Measurements from ENCODE around the gene SEC16B. TPM values are rescaled to one million over a fixed set of nuclear protein-coding genes. Genes with fewer than 3 reads are reported as not detected.

The SEC16B gene
- total RNA-seq, 1 donor from 2014 or later: 2.2 TPM

- Histone ChIP-seq H3K27ac (no peak overlapping the region), H3K36me3 (no peaks in the 10 kb centered on the region), H3K4me3 (no peak overlapping the region), H3K9me3 (no peaks in the 10 kb centered on the region), H3K27me3 (no peaks in the 10 kb centered on the region), H3K4me1 (no peaks in the 10 kb centered on the region)
- no peak for ATAC-seq
- DNase-seq: no peak
- no peak for TF ChIP-seq CTCF (IDR thresholded peaks at IDR 0.05)
- intact Hi-C loops (cut with DNase I): no loop called here
These were observed 6.7 kb upstream of the SEC16B start for GRCh38 chr1:177976596-177976995.

DNA sequence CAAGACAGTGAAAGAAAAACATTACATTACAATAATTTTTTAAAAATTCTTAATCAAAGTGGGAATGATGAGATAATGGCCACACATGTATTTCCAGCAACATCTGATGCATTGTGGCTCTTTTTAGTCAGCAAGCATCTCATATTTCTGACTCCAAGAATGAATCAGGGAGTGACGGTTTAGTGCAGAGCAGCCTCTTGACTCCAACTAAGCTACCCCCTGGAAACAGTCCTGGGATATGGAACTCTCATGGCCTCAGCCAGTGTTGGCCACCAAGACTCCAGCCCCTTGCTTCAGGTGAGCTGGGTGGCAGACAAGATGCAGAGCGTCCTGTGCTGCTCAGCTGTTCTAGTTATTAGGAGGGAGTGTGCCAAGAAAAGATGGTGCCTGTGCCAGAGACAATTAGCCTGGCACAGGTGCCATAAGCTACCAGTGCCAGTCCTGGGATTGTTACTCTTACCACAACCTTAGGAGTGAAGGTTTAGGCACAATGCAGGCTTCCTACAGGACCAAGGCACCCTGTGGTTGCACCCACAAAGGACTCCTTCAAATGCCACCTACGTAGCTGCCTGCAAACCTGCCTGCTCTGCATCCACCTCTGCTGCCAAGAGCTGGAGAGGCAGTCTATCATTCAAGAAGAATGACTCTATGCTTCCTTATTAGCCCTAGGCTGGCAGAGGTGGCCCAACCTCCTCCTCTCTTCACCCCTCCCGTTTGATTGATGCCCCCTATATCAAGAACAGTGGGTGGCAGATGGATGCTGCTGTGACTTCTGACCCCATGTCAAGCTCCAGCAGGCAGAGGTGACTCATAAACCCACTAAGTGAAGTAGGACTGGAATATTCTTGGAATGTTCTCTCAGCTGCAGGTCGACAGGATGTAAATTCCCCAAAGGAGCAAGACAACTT is 6.0 kb upstream of the SEC16B start:
- TF ChIP-seq CTCF (IDR thresholded peaks at IDR 0.05): no peak
- H3K27ac ChIP-seq: no peak overlapping the region
- no peaks in the 10 kb centered on the region for H3K36me3 ChIP-seq
- DNase-seq (no peak), ATAC-seq (no peak)
- H3K27me3 ChIP-seq: no peaks in the 10 kb centered on the region
- no peaks in the 10 kb centered on the region for H3K9me3 ChIP-seq
- intact Hi-C loops (cut with DNase I): no loop called here
- H3K4me1 ChIP-seq: no peaks in the 10 kb centered on the region
- no peak overlapping the region for H3K4me3 ChIP-seq

- Histone ChIP-seq H3K4me1 (no peaks in the 10 kb centered on the region), H3K27me3 (no peaks in the 10 kb centered on the region), H3K9me3 (no peaks in the 10 kb centered on the region), H3K27ac (no peak overlapping the region), H3K36me3 (no peaks in the 10 kb centered on the region), H3K4me3 (no peak overlapping the region)
- intact Hi-C loops (cut with DNase I): no loop called here
- ATAC-seq (no peak), DNase-seq (no peak)
- no peak for TF ChIP-seq CTCF (IDR thresholded peaks at IDR 0.05)
These were observed 3.7 kb upstream of the SEC16B start for GRCh38 chr1:177973585-177973984.

- intact Hi-C loops (cut with DNase I): no loop called here
- H3K4me1 ChIP-seq: no peaks in the 10 kb centered on the region
- no peak overlapping the region for H3K27ac ChIP-seq
- H3K4me3 ChIP-seq: no peak overlapping the region
- no peaks in the 10 kb centered on the region for H3K36me3 ChIP-seq
- TF ChIP-seq CTCF (IDR thresholded peaks at IDR 0.05): no peak
- H3K27me3 ChIP-seq: no peaks in the 10 kb centered on the region
- DNase-seq: no peak
- no peak for ATAC-seq
- no peaks in the 10 kb centered on the region for H3K9me3 ChIP-seq
These were observed 749 bp downstream of the SEC16B start for GRCh38 chr1:177969109-177969508.

DNA sequence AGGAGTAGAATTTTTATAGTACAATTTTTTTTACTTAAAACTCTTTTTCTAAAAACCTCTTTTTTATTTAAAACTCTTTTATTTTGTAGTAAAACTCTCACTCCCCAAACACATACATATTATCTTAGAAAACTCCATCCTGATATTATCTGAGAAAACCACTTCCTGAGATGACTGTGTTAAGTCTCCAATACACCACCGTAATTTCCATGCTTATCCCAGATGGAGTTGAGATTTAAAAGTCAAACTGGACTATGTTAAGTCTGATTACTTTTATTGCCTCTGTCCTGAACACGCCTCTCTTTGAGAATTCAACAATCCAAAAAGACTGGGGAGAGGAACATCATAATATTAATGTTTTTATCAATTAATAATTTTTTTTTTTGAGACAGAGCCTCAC is 3.7 kb downstream of the SEC16B start:
- no peaks in the 10 kb centered on the region for H3K4me1 ChIP-seq
- no peak overlapping the region for H3K4me3 ChIP-seq
- peaks cover 5% of the 10 kb centered on the region for H3K36me3 ChIP-seq
- H3K27ac ChIP-seq: no peak overlapping the region
- no peaks in the 10 kb centered on the region for H3K9me3 ChIP-seq
- no peaks in the 10 kb centered on the region for H3K27me3 ChIP-seq
- TF ChIP-seq CTCF (IDR thresholded peaks at IDR 0.05): no peak
- intact Hi-C loops (cut with DNase I): no loop called here
- DNase-seq (no peak), ATAC-seq (no peak)

Measured in upper lobe of right lung (tissue), 1 donor.